Measurements from ENCODE around the gene TTC12. TPM values are rescaled to one million over a fixed set of nuclear protein-coding genes. Genes with fewer than 3 reads are reported as not detected.

TTC12 gene
- total RNA-seq, 1 donor from 2014 or later: 20.4 TPM

- intact Hi-C loops (cut with DNase I): no loop called here
- no peaks in the 10 kb centered on the region for H3K27me3 ChIP-seq
- no peak overlapping the region for H3K4me3 ChIP-seq
- DNase-seq (ENCODE audit: extremely low spot score in 2 of 2): no peak
- TF ChIP-seq POLR2AphosphoS5 (IDR thresholded peaks at IDR 0.05; ENCODE audit: insufficient read depth in 1 of 2, low read depth in 1 of 2): no peak
- TF ChIP-seq POLR2A (IDR thresholded peaks at IDR 0.05): no peak
- no peak for TF ChIP-seq CTCF (IDR thresholded peaks at IDR 0.05)
- peaks cover 5% of the 10 kb centered on the region for H3K4me1 ChIP-seq
- H3K36me3 ChIP-seq: no peaks in the 10 kb centered on the region
- H3K27ac ChIP-seq: no peak overlapping the region
- no peaks in the 10 kb centered on the region for H3K9me3 ChIP-seq
Measured at GRCh38 chr11:113400631-113401230, 86.3 kb downstream of the TTC12 start.

GRCh38 chr11:113401718-113402117 lies 87.3 kb downstream of the TTC12 start:
- H3K4me1 ChIP-seq: peaks cover 5% of the 10 kb centered on the region
- H3K4me3 ChIP-seq: no peak overlapping the region
- H3K9me3 ChIP-seq: no peaks in the 10 kb centered on the region
- no peak for TF ChIP-seq CTCF (IDR thresholded peaks at IDR 0.05)
- no peak for TF ChIP-seq POLR2A (IDR thresholded peaks at IDR 0.05)
- no peak for TF ChIP-seq POLR2AphosphoS5 (IDR thresholded peaks at IDR 0.05; ENCODE audit: insufficient read depth in 1 of 2, low read depth in 1 of 2)
- no peak for DNase-seq (ENCODE audit: extremely low spot score in 2 of 2)
- no peaks in the 10 kb centered on the region for H3K27me3 ChIP-seq
- H3K36me3 ChIP-seq: no peaks in the 10 kb centered on the region
- intact Hi-C loops (cut with DNase I): no loop called here
- no peak overlapping the region for H3K27ac ChIP-seq

- no peaks in the 10 kb centered on the region for H3K9me3 ChIP-seq
- H3K4me3 ChIP-seq: no peak overlapping the region
- TF ChIP-seq POLR2A (IDR thresholded peaks at IDR 0.05): no peak
- TF ChIP-seq POLR2AphosphoS5 (IDR thresholded peaks at IDR 0.05; ENCODE audit: insufficient read depth in 1 of 2, low read depth in 1 of 2): no peak
- no peak for TF ChIP-seq CTCF (IDR thresholded peaks at IDR 0.05)
- no peaks in the 10 kb centered on the region for H3K27me3 ChIP-seq
- no peak overlapping the region for H3K27ac ChIP-seq
- H3K4me1 ChIP-seq: peaks cover 5% of the 10 kb centered on the region
- H3K36me3 ChIP-seq: no peaks in the 10 kb centered on the region
- no peak for DNase-seq (ENCODE audit: extremely low spot score in 2 of 2)
- intact Hi-C loops (cut with DNase I): no loop called here
Measured at GRCh38 chr11:113404859-113405430, 90.6 kb downstream of the TTC12 start.

- Histone ChIP-seq H3K9me3 (no peaks in the 10 kb centered on the region), H3K36me3 (no peaks in the 10 kb centered on the region), H3K27ac (no peak overlapping the region), H3K4me1 (peaks cover 5% of the 10 kb centered on the region), H3K4me3 (no peak overlapping the region), H3K27me3 (no peaks in the 10 kb centered on the region)
- intact Hi-C loops (cut with DNase I): no loop called here
- TF ChIP-seq POLR2AphosphoS5 (IDR thresholded peaks at IDR 0.05; ENCODE audit: insufficient read depth in 1 of 2, low read depth in 1 of 2): no peak
- no peak for TF ChIP-seq POLR2A (IDR thresholded peaks at IDR 0.05)
- no peak for TF ChIP-seq CTCF (IDR thresholded peaks at IDR 0.05)
- DNase-seq (ENCODE audit: extremely low spot score in 2 of 2): no peak
Measured at GRCh38 chr11:113405724-113406478, 91.5 kb downstream of the TTC12 start.

GRCh38 chr11:113407163-113407562 lies 92.8 kb downstream of the TTC12 start:
- intact Hi-C loops (cut with DNase I): no loop called here
- TF ChIP-seq POLR2A (IDR thresholded peaks at IDR 0.05): no peak
- TF ChIP-seq CTCF (IDR thresholded peaks at IDR 0.05): no peak
- TF ChIP-seq POLR2AphosphoS5 (IDR thresholded peaks at IDR 0.05; ENCODE audit: insufficient read depth in 1 of 2, low read depth in 1 of 2): no peak
- Histone ChIP-seq H3K4me3 (no peak overlapping the region), H3K27ac (no peak overlapping the region), H3K27me3 (no peaks in the 10 kb centered on the region), H3K36me3 (no peaks in the 10 kb centered on the region), H3K4me1 (peaks cover under 1% of the 10 kb centered on the region), H3K9me3 (no peaks in the 10 kb centered on the region)
- DNase-seq (ENCODE audit: extremely low spot score in 2 of 2): no peak

All from vagina (tissue), 2 donors.